Stimulated activated CD4-positive, alpha-beta T cell treated with anti-CD3 and anti-CD28 coated beads, Interleukin-4, amount 100 ng/mL, for 4 hours (primary cell): ENCODE measurements around the gene ARPP21.
"Not testable (repeated sequence)": the region's sequence is repeated elsewhere in the genome, so short reads cannot be mapped to it uniquely, and the experiment has no call there.

Experiments
- DNase-seq, 2 experiments: peaks; one replicate each; pipeline ENCODE4 v3.0.0-alpha.2; 2020

The ARPP21 gene

GRCh38 chr3:35785234-35785888 lies 146.0 kb downstream of the ARPP21 start:
- no peak for DNase-seq

- DNase-seq, result no peak
These were observed 148.6 kb downstream of the ARPP21 start for GRCh38 chr3:35787936-35788335.

- no peak for DNase-seq
These were observed 149.9 kb downstream of the ARPP21 start for GRCh38 chr3:35789042-35789831.

- no peak for DNase-seq
These were observed 151.4 kb downstream of the ARPP21 start for GRCh38 chr3:35790764-35791163.

DNA sequence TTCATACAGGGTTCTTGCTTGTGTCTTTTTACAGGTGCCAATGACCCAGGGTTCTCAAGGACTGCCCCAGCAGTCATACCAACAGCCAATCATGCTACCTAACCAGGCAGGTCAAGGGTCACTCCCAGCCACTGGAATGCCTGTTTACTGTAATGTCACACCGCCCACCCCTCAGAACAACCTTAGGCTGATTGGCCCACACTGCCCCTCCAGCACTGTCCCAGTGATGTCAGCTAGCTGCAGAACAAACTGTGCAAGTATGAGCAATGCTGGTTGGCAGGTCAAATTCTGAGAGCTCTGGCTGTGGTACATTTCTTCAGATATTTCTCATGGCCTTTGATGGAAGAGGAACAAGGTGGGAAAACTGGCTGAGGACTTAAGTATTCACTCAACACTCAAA lies 154.3 kb downstream of the ARPP21 start:
- DNase-seq, result no peak

DNA sequence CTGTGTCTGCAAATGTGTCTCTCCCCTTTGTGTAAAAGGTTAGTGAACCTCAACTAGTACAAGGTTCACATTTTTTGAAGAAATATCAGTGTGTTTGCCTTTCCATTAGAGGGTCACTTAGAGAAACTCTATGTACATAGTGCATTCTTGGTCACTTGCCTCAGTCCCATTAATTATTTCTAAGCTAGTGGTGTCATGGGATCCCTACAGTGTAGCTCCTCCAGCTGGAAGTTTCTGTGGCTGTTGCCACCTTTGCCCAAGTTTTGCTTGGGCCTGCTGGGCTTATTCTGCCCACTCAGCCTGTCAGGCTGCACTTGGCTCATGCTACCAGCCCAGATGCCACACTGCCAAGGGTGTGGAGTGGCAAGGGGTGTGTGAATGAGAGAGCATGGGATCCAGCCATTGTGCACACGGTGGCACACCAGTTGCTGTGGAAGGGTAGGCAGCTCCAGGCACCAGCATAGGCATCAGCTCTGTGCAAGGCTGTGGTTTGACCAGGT lies 161.7 kb downstream of the ARPP21 start:
- no peak for DNase-seq

DNA sequence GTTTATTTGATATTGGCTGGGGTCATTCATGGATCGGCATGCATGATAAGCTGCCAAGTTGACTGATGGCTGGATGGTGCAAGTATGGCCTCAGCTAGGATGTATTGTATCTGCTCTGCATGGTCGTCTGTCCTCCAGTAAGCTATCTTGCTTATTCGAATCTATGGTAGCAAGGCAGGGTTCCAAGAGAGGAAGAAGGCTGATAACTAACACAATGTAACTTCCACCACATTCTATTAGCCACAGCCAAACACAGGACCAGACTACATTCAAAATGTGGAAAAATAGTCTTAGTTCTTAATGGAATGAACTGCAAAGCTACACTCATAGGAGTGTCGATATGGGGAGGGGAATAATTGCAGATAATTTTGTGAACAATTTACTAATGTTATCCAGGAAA lies 175.2 kb downstream of the ARPP21 start:
- DNase-seq, result no peak

- not testable (repeated sequence) for DNase-seq
These were observed 176.5 kb downstream of the ARPP21 start for GRCh38 chr3:35815796-35816195.

DNA sequence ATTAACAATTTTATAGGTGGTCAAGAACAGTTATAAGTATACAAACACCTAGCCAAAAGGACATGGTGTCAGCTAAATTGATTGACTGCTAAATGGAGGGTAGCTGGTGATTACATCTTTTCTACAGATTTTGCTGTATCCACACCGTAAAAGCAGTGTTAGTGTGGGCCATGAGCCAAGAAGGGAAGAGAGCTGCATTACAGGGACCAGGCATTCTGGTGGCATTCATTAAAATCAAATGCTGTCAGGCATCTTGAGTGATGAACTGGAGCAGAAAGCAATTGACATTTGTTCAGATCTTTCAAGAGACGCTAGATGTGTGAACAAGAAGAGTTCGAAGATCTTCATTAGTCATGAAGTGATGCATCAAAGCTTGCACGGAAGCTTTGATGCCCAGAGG lies 177.9 kb downstream of the ARPP21 start:
- no peak for DNase-seq

DNA sequence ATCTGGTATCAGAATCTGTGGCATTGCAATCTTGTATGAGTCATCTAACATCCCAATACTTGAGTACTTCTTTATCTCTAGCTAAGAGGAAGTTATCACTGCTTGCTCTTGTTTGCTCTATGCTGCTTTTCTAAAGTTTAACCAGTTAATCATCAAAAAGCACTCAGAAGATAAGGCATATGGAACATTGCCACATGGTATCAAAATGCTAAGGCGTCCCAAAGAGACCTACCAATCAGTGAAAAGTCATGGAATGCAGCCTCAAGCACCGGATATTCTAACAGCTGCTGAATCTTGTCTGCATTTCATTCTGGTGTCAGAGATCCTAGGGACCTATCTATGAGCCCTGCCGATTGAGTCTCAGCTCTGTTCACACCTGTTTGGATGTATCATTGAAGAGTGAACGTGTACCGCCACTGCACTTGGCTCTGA lies 192.8 kb downstream of the ARPP21 start:
- no peak for DNase-seq
